ENCODE measurements around the gene ALAS1.

Gene ALAS1

DNA sequence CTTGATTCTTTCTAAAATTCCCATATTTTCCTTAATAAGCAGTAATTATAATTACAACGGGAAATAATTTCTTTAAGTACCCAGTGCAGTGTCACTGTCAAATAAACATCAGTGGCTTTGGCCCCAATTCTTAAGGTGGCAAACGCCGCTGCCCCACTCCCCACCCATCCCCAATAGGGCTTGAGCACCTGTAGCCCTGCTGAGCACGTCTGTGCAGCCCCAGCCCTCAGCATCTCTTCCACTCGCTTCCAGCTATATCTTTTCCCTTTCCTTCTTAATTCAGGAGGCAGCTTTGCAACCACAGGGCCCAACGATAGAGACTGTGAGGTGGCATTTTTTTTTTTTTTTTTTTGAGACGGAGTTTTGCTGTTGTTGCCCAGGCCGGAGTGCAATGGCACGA lies 56.6 kb downstream of the ALAS1 start:
- Histone ChIP-seq H4K91ac (ENCODE audit: low read length) (no peak overlapping the region), H3K9me3 (ENCODE audit: control insufficient read depth, low read length) (no peaks in the 10 kb centered on the region), H2BK120ac (ENCODE audit: low read depth, low read length) (no peak overlapping the region), H3K23ac (ENCODE audit: low read length in 2 of 2) (no peak overlapping the region), H2AFZ (ENCODE audit: low read depth, low read length) (no peak overlapping the region), H3K14ac (ENCODE audit: low read length in 2 of 2) (no peak overlapping the region), H2BK12ac (ENCODE audit: low read length in 2 of 2) (no peak overlapping the region), H3K9ac (ENCODE audit: low read length) (no peak overlapping the region), H3K27me3 (ENCODE audit: control insufficient read depth in 1 of 2, insufficient read depth in 1 of 2, low read length in 2 of 2) (no peaks in the 10 kb centered on the region), H2BK15ac (ENCODE audit: low read depth, poor library complexity, severe bottlenecking) (no peak overlapping the region), H2BK5ac (ENCODE audit: low read depth, low read length, poor library complexity, severe bottlenecking) (no peak overlapping the region), H3K4ac (ENCODE audit: low read depth in 1 of 2, low read length in 2 of 2) (no peak overlapping the region), H3K4me3 (ENCODE audit: insufficient read depth in 1 of 2, low read depth in 1 of 2, low read length in 2 of 2) (no peak overlapping the region), H3K36me3 (ENCODE audit: control insufficient read depth in 1 of 2, insufficient read depth in 2 of 2, low read depth in 1 of 2, low read length in 2 of 2) (peaks cover 68 to 91% of the 10 kb centered on the region in 2 experiments), H3K27ac (ENCODE audit: low read length, poor library complexity, severe bottlenecking) (no peak overlapping the region), H4K8ac (ENCODE audit: low read length) (no peak overlapping the region), H3K79me1 (replicated peaks; ENCODE audit: low read length, poor library complexity, severe bottlenecking) (peaks cover 17% of the 10 kb centered on the region), H3K4me1 (ENCODE audit: control insufficient read depth, insufficient read depth, low read depth, low read length) (peaks cover 5% of the 10 kb centered on the region), H2AK5ac (ENCODE audit: low read length, severe bottlenecking) (no peak overlapping the region), H3K4me2 (ENCODE audit: low read length, poor library complexity, severe bottlenecking) (no peak overlapping the region), H3K18ac (ENCODE audit: low read depth in 1 of 2, low read length in 2 of 2) (no peak overlapping the region)
- DNase-seq, result no peak
- WGBS, result 97% methylated on average over 8 of the region's 9 CpGs

- no peak for DNase-seq
- Histone ChIP-seq H3K23ac (ENCODE audit: low read length in 2 of 2) (no peak overlapping the region), H2BK12ac (ENCODE audit: low read length in 2 of 2) (no peak overlapping the region), H3K27ac (ENCODE audit: low read length, poor library complexity, severe bottlenecking) (no peak overlapping the region), H3K36me3 (ENCODE audit: control insufficient read depth in 1 of 2, insufficient read depth in 2 of 2, low read depth in 1 of 2, low read length in 2 of 2) (peaks cover 62 to 95% of the 10 kb centered on the region in 2 experiments), H3K9ac (ENCODE audit: low read length) (no peak overlapping the region), H3K4me3 (ENCODE audit: insufficient read depth in 1 of 2, low read depth in 1 of 2, low read length in 2 of 2) (no peak overlapping the region), H3K79me1 (replicated peaks; ENCODE audit: low read length, poor library complexity, severe bottlenecking) (peaks cover 17% of the 10 kb centered on the region), H3K18ac (ENCODE audit: low read depth in 1 of 2, low read length in 2 of 2) (no peak overlapping the region), H2BK15ac (ENCODE audit: low read depth, poor library complexity, severe bottlenecking) (no peak overlapping the region), H2AK5ac (ENCODE audit: low read length, severe bottlenecking) (no peak overlapping the region), H3K4ac (ENCODE audit: low read depth in 1 of 2, low read length in 2 of 2) (no peak overlapping the region), H2BK120ac (ENCODE audit: low read depth, low read length) (no peak overlapping the region), H4K8ac (ENCODE audit: low read length) (no peak overlapping the region), H3K9me3 (ENCODE audit: control insufficient read depth, low read length) (no peaks in the 10 kb centered on the region), H3K4me1 (ENCODE audit: control insufficient read depth, insufficient read depth, low read depth, low read length) (peaks cover 3% of the 10 kb centered on the region), H2AFZ (ENCODE audit: low read depth, low read length) (no peak overlapping the region), H4K91ac (ENCODE audit: low read length) (no peak overlapping the region), H2BK5ac (ENCODE audit: low read depth, low read length, poor library complexity, severe bottlenecking) (no peak overlapping the region), H3K4me2 (ENCODE audit: low read length, poor library complexity, severe bottlenecking) (no peak overlapping the region), H3K27me3 (ENCODE audit: control insufficient read depth in 1 of 2, insufficient read depth in 1 of 2, low read length in 2 of 2) (no peaks in the 10 kb centered on the region), H3K14ac (ENCODE audit: low read length in 2 of 2) (no peak overlapping the region)
- WGBS, result no CpG with 5 or more reads among the region's 3 CpGs
Measured at GRCh38 chr3:52256159-52256558, 58.2 kb downstream of the ALAS1 start.

- Histone ChIP-seq H3K9ac (ENCODE audit: low read length) (no peak overlapping the region), H3K18ac (ENCODE audit: low read depth in 1 of 2, low read length in 2 of 2) (no peak overlapping the region), H3K23ac (ENCODE audit: low read length in 2 of 2) (no peak overlapping the region), H2BK120ac (ENCODE audit: low read depth, low read length) (no peak overlapping the region), H3K27ac (ENCODE audit: low read length, poor library complexity, severe bottlenecking) (no peak overlapping the region), H3K14ac (ENCODE audit: low read length in 2 of 2) (no peak overlapping the region), H3K4ac (ENCODE audit: low read depth in 1 of 2, low read length in 2 of 2) (no peak overlapping the region), H2AK5ac (ENCODE audit: low read length, severe bottlenecking) (no peak overlapping the region), H4K8ac (ENCODE audit: low read length) (no peak overlapping the region), H3K4me3 (ENCODE audit: insufficient read depth in 1 of 2, low read depth in 1 of 2, low read length in 2 of 2) (no peak overlapping the region), H3K79me1 (replicated peaks; ENCODE audit: low read length, poor library complexity, severe bottlenecking) (peaks cover 19% of the 10 kb centered on the region), H3K4me2 (ENCODE audit: low read length, poor library complexity, severe bottlenecking) (no peak overlapping the region), H2BK5ac (ENCODE audit: low read depth, low read length, poor library complexity, severe bottlenecking) (no peak overlapping the region), H3K9me3 (ENCODE audit: control insufficient read depth, low read length) (no peaks in the 10 kb centered on the region), H3K36me3 (ENCODE audit: control insufficient read depth in 1 of 2, insufficient read depth in 2 of 2, low read depth in 1 of 2, low read length in 2 of 2) (peaks cover 60 to 96% of the 10 kb centered on the region in 2 experiments), H4K91ac (ENCODE audit: low read length) (no peak overlapping the region), H3K4me1 (ENCODE audit: control insufficient read depth, insufficient read depth, low read depth, low read length) (peaks cover 3% of the 10 kb centered on the region), H2AFZ (ENCODE audit: low read depth, low read length) (no peak overlapping the region), H3K27me3 (ENCODE audit: control insufficient read depth in 1 of 2, insufficient read depth in 1 of 2, low read length in 2 of 2) (no peaks in the 10 kb centered on the region), H2BK15ac (ENCODE audit: low read depth, poor library complexity, severe bottlenecking) (no peak overlapping the region), H2BK12ac (ENCODE audit: low read length in 2 of 2) (no peak overlapping the region)
- DNase-seq, result no peak
- 98% methylated on average over 4 of the region's 4 CpGs for WGBS
Measured at GRCh38 chr3:52256622-52257021, 58.7 kb downstream of the ALAS1 start.

DNA sequence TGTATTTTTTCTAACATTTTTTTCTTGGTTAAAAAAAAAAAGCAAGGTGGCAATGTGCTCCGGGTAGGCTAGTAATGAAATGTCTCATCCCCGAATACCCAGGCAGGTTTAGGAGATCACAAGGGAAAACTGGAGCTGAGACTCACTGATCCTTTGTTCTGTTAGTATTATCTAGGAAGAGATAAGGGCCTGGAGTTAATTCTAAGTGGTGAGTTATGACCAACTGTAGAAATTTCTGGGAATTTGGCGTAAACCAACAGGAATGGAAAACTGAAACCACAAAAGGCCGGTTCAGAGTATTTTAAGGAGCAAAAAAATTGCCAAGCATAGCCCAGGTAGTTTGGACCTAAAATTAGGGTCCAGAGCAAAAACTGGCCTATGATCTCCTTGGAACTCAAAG lies 60.0 kb downstream of the ALAS1 start:
- Histone ChIP-seq H3K27ac (ENCODE audit: low read length, poor library complexity, severe bottlenecking) (peak overlapping the region; percentile 4), H2BK5ac (ENCODE audit: low read depth, low read length, poor library complexity, severe bottlenecking) (no peak overlapping the region), H2BK12ac (ENCODE audit: low read length in 2 of 2) (no peak overlapping the region), H2AK5ac (ENCODE audit: low read length, severe bottlenecking) (no peak overlapping the region), H2BK120ac (ENCODE audit: low read depth, low read length) (no peak overlapping the region), H3K36me3 (ENCODE audit: control insufficient read depth in 1 of 2, insufficient read depth in 2 of 2, low read depth in 1 of 2, low read length in 2 of 2) (peaks cover 58 to 99% of the 10 kb centered on the region in 2 experiments), H3K9ac (ENCODE audit: low read length) (no peak overlapping the region), H3K79me1 (replicated peaks; ENCODE audit: low read length, poor library complexity, severe bottlenecking) (peaks cover 21% of the 10 kb centered on the region), H3K14ac (ENCODE audit: low read length in 2 of 2) (no peak overlapping the region), H3K4me2 (ENCODE audit: low read length, poor library complexity, severe bottlenecking) (no peak overlapping the region), H3K4ac (ENCODE audit: low read depth in 1 of 2, low read length in 2 of 2) (no peak overlapping the region), H3K4me3 (ENCODE audit: insufficient read depth in 1 of 2, low read depth in 1 of 2, low read length in 2 of 2) (no peak overlapping the region), H2AFZ (ENCODE audit: low read depth, low read length) (no peak overlapping the region), H3K18ac (ENCODE audit: low read depth in 1 of 2, low read length in 2 of 2) (no peak overlapping the region), H3K9me3 (ENCODE audit: control insufficient read depth, low read length) (no peaks in the 10 kb centered on the region), H3K23ac (ENCODE audit: low read length in 2 of 2) (no peak overlapping the region), H3K4me1 (ENCODE audit: control insufficient read depth, insufficient read depth, low read depth, low read length) (peaks cover 3% of the 10 kb centered on the region), H2BK15ac (ENCODE audit: low read depth, poor library complexity, severe bottlenecking) (no peak overlapping the region), H3K27me3 (ENCODE audit: control insufficient read depth in 1 of 2, insufficient read depth in 1 of 2, low read length in 2 of 2) (no peaks in the 10 kb centered on the region), H4K91ac (ENCODE audit: low read length) (no peak overlapping the region), H4K8ac (ENCODE audit: low read length) (no peak overlapping the region)
- WGBS, result 92% methylated on average over 4 of the region's 4 CpGs
- DNase-seq, result no peak
